GM21381 (cell line): Measurements from ENCODE around the gene MIA2.

ENCODE experiments used
- ATAC-seq: cut with Tn5 transposase; IDR thresholded peaks from one replicate; pipeline ENCODE4 v1.9.1; 2021; ENCODE audit warnings: mild to moderate bottlenecking, moderate library complexity; ENCODE audit not compliant: unreplicated experiment

The MIA2 gene

DNA sequence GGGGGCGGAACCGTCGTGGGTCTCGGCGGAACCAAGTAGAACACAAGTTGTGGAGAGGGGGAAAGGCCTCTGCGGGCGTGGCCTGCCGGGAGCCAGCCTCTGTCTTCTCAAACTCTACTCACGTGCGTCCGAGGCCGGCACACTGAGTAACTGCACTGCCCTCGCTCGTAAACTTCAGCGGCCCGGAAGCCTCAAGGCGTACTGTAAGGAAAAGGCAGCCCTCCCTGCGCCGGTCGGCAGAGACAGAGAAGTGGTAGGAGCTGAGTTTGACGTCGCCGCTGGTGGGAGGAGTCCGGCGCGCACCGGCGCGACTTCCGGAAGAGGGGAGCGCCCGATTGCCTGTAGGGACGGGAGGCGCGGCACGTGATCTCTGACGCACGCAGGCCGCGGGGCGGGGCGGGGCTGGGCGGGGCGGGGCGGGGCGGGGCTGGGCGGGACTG lies 198.5 kb downstream of the MIA2 start, which contains the start of gene FBXO33:
Gene FBXO33, minus strand, starts transcription at position 255 of the 440 bp plus-strand sequence. CDS start 271 bp downstream, outside the sequence.
- peak; percentile 79 for ATAC-seq

DNA sequence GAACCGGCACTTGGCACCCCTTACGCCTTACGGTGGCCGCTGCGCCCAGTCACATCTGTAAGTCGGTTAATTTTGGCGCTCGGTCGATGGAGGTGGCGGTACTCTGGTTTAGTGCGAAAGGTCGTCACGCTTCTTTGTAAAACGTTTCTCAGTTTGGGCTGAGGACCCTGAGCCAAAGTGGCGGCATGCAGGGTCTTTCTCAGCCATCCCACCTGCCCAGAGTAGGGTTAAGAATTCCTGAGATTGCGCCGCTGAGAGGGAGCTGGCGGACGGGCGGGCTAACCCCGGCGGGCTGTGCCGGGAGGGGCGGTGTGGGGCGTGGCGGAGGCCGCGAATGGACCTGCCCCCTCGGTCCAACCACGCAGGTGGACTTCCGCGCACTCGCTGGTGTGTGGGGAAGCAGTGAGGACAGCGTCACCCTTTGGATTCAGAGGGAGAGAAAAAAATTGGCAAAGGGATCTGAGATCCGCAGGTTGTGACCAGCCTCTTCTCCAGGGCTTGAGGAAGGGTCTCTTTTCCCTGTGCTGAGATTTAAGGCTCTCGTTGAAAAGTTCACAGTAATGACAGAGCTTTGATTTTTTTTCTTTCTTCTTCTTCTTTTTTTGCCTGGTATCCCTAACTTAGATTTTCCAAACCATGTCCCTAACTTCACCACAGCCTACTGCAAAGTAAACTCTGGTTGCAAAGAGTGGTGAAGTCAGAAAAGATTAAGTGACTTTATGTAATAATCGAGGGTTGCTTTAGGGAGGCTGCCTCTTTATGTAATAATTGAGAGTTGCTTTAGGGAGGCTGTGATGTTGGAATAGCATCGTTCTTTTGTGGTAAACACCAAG lies 199.1 kb downstream of the MIA2 start:
- peak; percentile 61 for ATAC-seq

DNA sequence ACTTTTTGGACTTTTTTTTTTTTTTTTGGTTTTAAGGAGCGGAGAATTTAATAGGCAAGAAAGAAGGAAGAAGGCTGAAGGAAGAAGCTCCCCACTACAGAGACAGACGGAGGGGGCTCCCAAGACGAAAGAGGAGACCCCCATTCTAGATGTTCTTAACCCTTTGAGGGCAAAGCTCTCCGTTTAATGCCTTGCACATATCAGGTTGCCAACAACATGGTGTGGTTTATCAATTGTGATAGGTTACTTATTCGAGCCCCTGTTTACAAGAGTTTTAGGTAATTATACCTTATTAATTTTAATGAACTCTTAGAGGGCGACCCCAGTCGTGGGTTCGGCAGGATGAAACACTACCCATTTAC lies 199.7 kb downstream of the MIA2 start:
- no peak for ATAC-seq

DNA sequence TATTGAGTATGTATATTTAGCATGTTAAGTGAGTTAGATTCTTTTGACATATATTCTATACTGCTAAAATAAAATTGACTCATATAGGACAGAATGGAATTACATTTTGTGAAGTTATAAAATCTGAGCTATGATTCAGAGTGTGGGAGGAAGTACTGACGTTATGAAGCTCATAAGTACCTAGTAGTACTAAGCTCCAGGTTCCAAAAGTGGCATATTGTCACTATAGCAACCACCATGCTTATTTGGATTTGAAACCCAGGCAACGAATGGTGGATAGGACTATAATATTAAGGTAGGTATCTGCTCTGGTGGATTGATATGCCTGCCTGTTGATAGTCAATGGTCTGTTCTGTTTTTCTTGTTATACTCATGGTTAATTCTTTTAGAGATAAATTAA lies 200.7 kb downstream of the MIA2 start:
- ATAC-seq = no peak

DNA sequence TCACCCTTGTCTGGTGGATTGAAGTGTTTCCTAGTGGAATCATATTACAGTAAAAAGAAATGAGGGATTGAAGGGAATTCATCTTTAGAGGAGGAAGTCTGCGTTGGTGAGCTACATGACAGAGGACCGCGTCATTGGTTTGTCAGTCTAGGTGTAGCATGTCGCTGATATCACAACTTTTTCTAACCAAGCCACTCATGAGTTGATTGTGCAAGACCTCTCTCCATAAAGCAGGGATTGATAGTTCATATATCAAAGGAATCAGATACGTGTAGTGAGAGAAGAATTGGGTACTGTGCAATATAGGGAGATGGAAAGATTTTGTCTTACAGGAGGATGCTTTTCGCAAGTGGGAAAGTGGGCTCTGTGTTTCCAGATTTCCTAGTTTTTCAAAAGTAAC lies 201.5 kb downstream of the MIA2 start:
- ATAC-seq = no peak
